NCI-H2171 (cell line): Measurements from ENCODE around the gene RPP38.

ENCODE experiments used
- DNase-seq: peaks from one replicate; lab custom pipeline; 2025; lab: John Stamatoyannopoulos, UW

RPP38 gene

GRCh38 chr10:15152556-15152955 lies 55.4 kb downstream of the RPP38 start:
- no peak for DNase-seq
